HL-60 (cell line): Measurements from ENCODE around the gene TTC4.

Experiments
- DNase-seq, 2 experiments: peaks; one replicate each; pipeline ENCODE4 v3.0.0-alpha.2; 2010 to 2020; ENCODE audit warnings: low read depth in 1 of 2, low spot score in 1 of 2
- H3K27ac ChIP-seq: fragments of 250-450 bp; sonication (Bioruptor Pico); replicated peaks from 2 replicates; pipeline ENCODE4 v1.5.1; 2020; ENCODE audit warnings: mild to moderate bottlenecking, moderate library complexity
- H3K27me3 ChIP-seq: fragments of 250-450 bp; sonication (Bioruptor Pico); 2 replicates; pipeline ENCODE4 v1.5.1; 2021; ENCODE audit warnings: mild to moderate bottlenecking, moderate library complexity; ENCODE audit not compliant: insufficient read depth, poor library complexity, severe bottlenecking
- H3K4me3 ChIP-seq: replicated peaks from 2 replicates; pipeline ENCODE4 v1.5.1; 2011; ENCODE audit warnings: mild to moderate bottlenecking, control low read depth, low read length; ENCODE audit not compliant: insufficient read depth
- CTCF ChIP-seq: IDR thresholded peaks from one replicate; pipeline ENCODE4 v1.5.1; 2011; ENCODE audit warnings: low read length, control low read depth, inconsistent platforms; ENCODE audit not compliant: insufficient read depth
- GABPA ChIP-seq: IDR thresholded peaks from 2 replicates; pipeline ENCODE4 v1.6.1; 2012; ENCODE audit warnings: low read depth
- POLR2AphosphoS5 ChIP-seq: IDR thresholded peaks from 2 replicates; pipeline ENCODE4 v1.6.1; 2012; ENCODE audit warnings: low read depth
- REST ChIP-seq: IDR thresholded peaks from 2 replicates; pipeline ENCODE4 v1.6.1; 2012; ENCODE audit warnings: low read depth; ENCODE audit not compliant: insufficient replicate concordance
- SPI1 ChIP-seq: IDR thresholded peaks from 2 replicates; pipeline ENCODE4 v1.6.1; 2012; ENCODE audit warnings: low read depth, mild to moderate bottlenecking, borderline replicate concordance

TTC4 gene

GRCh38 chr1:54767526-54767925, 51.9 kb downstream of the TTC4 start:
- no peak for DNase-seq
- Histone ChIP-seq H3K27me3 (no peaks in the 10 kb centered on the region), H3K27ac (no peak overlapping the region), H3K4me3 (no peak overlapping the region)
- TF ChIP-seq CTCF (no peak), REST (no peak), GABPA (no peak), POLR2AphosphoS5 (no peak)

GRCh38 chr1:54768093-54768492, 52.4 kb downstream of the TTC4 start:
- Histone ChIP-seq H3K27me3 (no peaks in the 10 kb centered on the region), H3K4me3 (no peak overlapping the region), H3K27ac (no peak overlapping the region)
- no peak for TF ChIP-seq SPI1
- TF ChIP-seq CTCF, result no peak
- no peak for TF ChIP-seq POLR2AphosphoS5
- no peak for TF ChIP-seq REST
- TF ChIP-seq GABPA, result no peak
- DNase-seq, result no peak

- Histone ChIP-seq H3K27me3 (no peaks in the 10 kb centered on the region), H3K4me3 (no peak overlapping the region), H3K27ac (no peak overlapping the region)
- DNase-seq, result no peak
- TF ChIP-seq SPI1, result no peak
- no peak for TF ChIP-seq POLR2AphosphoS5
- no peak for TF ChIP-seq GABPA
- no peak for TF ChIP-seq CTCF
Measured at GRCh38 chr1:54772951-54773350, 57.3 kb downstream of the TTC4 start.

- DNase-seq, result no peak
- Histone ChIP-seq H3K27me3 (no peaks in the 10 kb centered on the region), H3K27ac (no peak overlapping the region)
Measured at GRCh38 chr1:54774820-54775498, 59.3 kb downstream of the TTC4 start.

More at GRCh38 chr1:54774820-54775498, 59.3 kb downstream of the TTC4 start:
- H3K4me3 ChIP-seq, result no peak overlapping the region
- TF ChIP-seq CTCF, result no peak
- TF ChIP-seq REST, result no peak
- no peak for TF ChIP-seq GABPA
- no peak for TF ChIP-seq POLR2AphosphoS5
- no peak for TF ChIP-seq SPI1
